GM12873 (cell line): ENCODE data around the gene POLR3K.

ENCODE experiments used
- CTCF ChIP-seq: IDR thresholded peaks from 2 replicates; pipeline ENCODE4 v1.5.1; 2012; ENCODE audit warnings: low read depth, mild to moderate bottlenecking, moderate library complexity, low read length, control low read depth; ENCODE audit not compliant: insufficient read depth; ENCODE audit errors: missing control alignments

The POLR3K gene

DNA sequence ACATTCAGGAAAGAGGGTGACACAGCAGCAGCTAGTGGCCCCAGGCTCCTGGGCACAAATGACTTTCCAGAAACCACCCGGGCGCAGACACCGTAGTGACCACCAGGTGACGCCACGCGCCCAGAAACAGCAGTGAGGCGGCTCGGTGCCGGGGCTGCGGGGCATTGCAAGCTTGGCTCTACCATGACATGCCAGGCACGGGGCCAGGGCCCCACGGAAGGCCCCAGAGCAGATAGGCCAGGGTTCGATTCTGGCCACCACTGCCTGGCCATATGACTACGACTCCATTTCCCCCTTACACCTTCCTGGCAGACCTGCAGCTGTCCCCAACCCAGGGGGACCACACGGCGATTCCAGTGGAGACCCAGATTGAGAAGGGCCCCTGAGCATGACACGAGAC, 12.3 kb upstream of the POLR3K start:
- peak; percentile 99 for TF ChIP-seq CTCF

GRCh38 chr16:64914-65255, 11.5 kb upstream of the POLR3K start:
- TF ChIP-seq CTCF, result no peak

- no peak for TF ChIP-seq CTCF
These were observed 10.8 kb upstream of the POLR3K start for GRCh38 chr16:63998-64913.

DNA sequence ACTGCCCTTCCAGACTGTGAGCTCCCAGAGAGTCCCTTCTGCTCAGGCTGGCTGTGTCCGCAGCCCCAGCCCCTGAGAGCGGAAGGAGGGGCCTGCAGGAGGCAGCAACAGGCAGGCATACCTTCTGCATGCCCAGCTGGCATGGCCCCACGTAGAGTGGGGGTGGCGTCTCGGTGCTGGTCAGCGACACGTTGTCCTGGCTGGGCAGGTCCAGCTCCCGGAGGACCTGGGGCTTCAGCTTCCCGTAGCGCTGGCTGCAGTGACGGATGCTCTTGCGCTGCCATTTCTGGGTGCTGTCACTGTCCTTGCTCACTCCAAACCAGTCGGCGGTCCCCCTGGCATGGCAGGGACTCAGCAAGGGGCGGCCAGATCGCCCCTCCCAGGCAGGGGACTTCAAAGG, 10.1 kb upstream of the POLR3K start:
- TF ChIP-seq CTCF, result no peak

DNA sequence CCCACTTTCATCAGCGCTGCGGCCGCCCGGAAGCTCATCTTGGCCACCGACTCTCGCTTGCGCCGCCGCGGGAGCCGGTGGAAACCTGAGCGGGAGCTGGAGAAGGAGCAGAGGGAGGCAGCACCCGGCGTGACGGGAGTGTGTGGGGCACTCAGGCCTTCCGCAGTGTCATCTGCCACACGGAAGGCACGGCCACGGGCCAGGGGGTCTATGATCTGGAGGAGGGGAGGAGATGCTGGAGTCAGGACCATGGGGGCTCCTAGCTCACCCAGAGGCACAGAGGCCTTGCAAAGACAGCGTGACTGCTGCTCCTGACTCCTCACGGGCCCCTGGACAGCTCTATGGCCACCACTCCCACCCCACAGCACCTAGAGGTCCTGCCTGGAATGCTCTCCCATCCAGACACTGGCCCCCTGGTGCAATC, 9.6 kb upstream of the POLR3K start:
- TF ChIP-seq CTCF, result no peak

- no peak for TF ChIP-seq CTCF
These were observed 9.0 kb upstream of the POLR3K start for GRCh38 chr16:62283-62967.

- no peak for TF ChIP-seq CTCF
These were observed 8.5 kb upstream of the POLR3K start for GRCh38 chr16:61879-62281.
